GM18867 (cell line): ENCODE measurements around the gene MAP6D1.

Experiments
- ATAC-seq: cut with Tn5 transposase; IDR thresholded peaks from one replicate; pipeline ENCODE4 v1.9.1; 2021; ENCODE audit warnings: mild to moderate bottlenecking, moderate library complexity; ENCODE audit not compliant: unreplicated experiment

The MAP6D1 gene

DNA sequence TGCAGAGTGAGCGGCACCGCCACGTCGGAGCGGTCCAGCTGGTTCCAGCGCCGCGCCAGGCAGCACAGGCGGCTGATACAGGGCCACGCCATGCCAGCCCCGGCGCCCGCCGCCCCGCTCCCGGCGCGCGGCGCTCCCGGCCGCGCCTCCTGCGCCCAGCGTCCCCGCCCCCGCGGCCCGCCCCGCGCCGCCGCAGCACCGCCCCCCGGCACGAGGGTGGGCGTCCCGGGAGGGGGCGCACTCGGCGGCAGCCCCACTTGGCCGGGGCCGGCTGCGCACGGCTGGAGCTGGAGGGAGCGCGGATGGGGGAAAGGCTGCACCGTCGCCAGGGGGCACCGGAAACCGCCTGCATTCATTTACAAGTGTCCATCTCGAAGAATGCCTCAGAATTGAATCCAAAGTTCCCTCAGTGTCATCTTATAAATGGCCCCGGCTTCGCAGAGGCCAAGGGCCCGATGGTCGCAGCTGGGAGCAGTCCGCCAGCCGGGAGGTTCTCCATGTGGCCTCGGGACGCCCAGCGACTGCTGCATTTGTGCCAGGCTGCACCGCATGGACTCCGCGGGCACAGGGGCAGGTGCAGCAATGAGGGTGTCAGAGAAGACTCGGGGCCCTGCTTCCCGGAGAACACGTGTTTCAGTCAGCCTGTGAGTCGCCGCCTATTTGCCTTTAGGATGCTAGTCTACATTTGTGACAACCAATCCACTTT is at the start of gene MAP6D1:
Gene MAP6D1, minus strand, starts transcription at position 122 of the 706 bp plus-strand sequence. Its CDS starts 30 bp downstream, at position 92.
- ATAC-seq, result no peak

DNA sequence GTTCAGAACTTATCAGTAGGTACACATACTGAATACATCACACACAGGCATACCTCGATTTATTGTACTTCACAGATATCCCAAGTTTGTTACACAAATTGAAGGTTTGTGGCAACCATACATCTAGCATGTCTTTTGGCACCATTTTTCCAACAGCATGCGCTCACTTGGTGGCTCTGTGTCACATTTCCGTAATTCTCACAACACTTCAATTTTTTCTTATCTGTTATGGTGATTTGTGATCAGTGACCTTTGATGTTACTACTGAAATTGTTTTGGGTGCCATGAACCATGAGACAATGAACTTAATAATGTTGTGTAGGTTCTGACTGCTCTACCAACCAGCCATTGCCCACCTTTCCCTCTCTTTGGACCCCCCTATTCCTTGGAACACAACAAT is 48.5 kb upstream of the MAP6D1 start:
- no peak for ATAC-seq

DNA sequence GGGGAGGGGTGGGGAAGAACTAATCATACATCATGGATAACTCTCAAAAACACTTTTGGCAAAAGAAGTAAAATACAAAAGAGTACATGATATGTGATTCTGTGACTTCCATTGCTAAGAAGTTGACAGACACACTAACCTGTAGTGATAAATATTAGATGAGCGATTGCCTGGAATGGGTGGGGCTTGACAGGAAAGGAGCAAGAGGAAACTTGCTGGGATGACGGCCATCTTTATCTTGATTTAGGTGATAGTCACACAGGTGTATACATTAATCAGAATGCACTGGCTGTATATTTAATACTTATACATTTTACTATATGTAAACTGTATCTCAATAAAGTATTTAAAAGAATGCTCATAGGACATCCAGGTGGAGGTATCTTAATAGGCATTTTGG is 46.2 kb upstream of the MAP6D1 start:
- no peak for ATAC-seq

DNA sequence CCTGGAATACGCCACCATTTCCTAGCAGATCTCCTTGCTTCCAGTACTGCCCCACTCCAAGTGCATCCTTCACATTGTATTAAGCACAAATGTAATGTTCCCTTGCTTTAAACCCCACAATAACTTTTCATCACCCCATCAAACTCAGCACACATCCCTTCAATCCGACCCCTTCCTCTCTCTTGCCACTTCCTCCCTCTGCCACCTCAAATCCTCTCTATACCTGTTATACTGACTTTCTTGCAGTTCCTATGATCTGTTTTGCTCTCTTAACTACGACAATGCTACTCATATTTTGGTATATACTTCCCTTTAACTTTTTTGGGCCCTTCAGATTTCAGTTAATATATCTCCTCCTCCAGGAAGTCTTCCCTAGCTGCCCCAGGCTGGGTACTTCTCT is 45.2 kb upstream of the MAP6D1 start:
- ATAC-seq, result no peak

DNA sequence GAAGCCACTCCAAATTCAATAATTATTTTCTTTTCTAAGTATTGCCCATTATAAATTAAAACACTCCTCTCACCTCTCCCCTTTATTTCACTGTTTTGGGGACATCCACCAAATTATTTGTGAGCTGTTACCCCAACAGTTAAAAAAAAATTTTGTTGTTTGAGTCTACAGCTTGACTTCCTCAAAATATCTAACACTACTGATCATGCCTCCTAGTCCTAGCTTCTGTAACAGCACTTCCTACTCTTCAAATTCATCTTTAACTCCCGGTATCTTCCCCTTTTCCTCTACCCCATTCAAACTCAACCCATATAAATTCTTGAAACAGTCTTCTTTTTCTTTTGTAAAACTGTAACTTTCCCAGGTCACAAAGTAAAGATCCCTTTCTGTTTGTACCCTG is 43.4 kb upstream of the MAP6D1 start:
- no peak for ATAC-seq

DNA sequence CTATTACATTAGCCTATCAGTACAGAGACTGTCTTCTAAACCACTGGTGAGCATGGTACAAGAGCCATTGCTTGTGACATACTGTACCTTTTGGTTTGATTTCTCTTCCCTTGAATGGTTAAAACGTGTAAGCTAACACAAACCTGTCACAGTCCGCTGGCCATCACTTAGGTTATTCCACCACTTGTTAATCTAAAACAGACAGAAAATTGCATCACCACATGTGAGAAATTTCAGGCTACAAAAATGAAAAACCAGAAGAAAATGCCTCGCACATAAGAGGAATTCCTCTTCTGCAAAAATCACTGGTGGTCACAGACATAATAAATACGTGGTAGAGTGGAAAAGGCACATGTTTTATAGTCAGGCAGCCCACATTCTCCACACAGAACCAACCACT is 37.2 kb upstream of the MAP6D1 start:
- no peak for ATAC-seq

DNA sequence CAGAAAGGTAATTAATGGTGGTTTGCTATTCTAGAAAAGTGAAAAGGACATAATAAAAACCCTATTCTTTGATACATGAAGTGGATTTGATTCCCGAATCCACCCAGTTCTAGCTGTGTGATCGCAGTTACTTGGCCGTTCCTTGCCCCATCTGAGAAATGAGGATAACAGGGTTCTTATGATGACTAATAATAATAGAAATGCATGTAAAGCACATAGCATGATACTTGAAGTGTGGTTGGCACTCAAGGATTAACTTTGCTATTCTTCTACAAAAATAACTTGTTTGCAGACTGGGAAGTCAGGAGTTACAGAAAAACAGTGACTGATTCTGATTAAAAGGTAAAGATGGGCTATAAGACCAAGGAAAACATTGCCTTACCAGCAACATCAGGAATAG is 32.5 kb upstream of the MAP6D1 start:
- no peak for ATAC-seq

DNA sequence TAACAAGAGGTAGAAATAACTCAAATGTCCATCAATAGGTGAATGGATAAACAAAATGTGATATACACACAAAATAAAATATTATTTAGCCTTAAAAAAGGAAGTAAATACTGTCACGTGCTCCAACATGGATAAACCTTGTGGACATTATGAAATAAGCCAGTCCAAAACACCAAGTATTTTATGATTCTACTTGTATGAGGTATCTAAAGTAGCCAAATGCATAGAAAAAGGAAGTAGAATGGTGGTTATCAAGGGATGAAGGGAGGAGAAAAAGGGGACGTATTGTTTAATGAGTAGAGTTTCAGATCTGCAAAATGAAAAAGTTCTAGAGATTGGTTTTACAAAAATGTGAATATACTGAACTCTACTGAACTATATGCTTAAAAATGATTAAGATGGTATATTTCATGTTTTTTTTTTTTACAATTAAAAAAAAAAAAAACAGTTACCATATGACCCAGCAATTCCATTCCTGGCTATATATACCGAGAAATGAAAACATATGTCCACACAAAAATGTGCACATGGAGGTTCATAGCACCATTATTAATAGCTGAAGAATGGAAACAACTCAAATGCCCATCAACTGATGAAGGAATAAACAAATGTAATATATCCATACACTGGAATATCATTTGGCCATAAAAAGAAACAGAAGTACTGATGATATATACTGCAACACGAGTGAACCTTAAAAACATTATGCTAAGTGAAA is 29.1 kb upstream of the MAP6D1 start:
- ATAC-seq, result no peak

DNA sequence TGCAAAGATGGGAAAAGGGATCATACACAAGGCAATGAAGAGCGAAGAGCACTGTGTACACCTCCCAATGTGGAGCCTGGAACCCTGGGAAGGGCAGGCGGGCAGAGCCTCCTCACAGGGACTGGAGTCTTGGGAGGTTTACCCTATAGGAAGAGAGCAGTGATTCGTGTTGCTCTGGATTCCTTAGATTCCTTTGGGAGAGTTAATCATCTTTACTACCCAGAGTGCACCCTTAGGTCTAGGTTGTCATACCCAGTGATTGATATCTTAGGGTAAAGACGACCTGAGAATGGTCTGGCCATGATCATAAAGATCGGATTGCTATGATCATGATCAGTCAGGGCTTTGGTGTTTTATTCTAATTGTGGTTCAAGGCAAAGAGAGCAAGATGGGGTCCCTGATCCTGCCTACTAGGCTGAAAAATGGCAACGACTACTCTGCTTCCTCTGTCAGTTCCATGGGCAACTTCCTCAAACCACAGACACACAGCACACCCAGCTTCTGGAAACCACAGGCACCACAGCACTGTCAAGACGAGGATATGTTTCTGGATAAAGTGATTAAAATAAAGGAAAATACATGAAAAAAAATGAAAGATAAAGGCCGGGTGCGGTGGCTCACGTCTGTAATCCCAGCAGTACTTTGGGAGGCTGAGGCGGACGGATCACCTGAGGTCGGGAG is 20.4 kb upstream of the MAP6D1 start:
- no peak for ATAC-seq

DNA sequence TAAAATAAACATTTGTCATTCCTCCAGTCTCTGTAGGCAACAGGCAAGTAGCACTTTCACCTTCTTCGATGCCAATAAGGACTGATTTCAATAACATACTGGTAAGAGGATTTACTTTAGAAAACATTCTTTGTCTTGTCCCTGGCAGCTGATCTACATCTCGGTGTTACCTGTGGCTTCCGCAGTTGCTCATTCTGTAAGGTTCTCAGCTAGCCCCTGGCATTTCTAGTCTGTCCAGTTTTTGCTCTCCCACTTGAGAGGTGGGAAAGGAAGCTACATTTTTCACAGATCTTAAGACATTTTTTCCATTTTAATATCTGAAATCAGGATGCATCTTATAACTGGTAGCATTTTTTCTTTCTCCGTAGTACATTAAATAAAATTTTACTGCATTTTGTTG is 19.7 kb upstream of the MAP6D1 start:
- no peak for ATAC-seq

DNA sequence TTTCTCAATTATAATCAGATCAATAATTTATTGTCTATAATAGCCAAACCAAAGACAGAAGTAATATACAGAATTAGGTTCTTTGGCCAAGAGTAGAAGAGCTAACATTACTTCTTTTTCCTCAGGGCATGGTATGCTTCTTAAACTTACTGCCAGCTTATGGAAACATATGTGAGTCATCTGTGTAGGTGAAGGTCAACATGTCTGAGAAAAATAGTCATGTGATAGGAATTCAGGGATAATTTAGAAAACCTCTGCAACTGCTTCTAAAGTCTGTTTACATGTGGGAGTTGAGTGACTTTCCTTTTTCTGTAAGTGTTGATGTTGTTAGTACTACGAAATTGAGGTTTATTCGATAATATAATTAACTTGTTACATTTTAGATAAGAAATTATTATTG is 19.2 kb upstream of the MAP6D1 start:
- no peak for ATAC-seq

DNA sequence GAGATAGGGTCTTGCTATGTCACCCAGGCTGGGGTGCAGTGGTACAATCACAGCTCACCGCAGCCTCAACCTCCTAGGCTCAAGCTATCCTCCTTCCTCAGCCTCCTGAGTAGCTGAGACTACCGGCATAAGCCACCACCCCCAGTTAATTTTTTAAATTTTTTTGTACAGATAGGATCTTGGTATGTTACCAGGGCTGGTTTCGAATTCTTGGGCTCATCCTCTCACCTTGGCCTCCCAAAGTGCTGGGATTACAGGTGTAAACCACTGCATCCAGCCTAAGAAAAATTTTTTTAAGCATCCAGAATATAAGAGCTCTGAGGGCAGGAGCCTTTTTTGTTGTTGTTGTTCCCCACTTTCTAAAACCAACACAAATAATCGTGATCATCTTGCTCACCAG is 14.4 kb upstream of the MAP6D1 start:
- ATAC-seq, result no peak

DNA sequence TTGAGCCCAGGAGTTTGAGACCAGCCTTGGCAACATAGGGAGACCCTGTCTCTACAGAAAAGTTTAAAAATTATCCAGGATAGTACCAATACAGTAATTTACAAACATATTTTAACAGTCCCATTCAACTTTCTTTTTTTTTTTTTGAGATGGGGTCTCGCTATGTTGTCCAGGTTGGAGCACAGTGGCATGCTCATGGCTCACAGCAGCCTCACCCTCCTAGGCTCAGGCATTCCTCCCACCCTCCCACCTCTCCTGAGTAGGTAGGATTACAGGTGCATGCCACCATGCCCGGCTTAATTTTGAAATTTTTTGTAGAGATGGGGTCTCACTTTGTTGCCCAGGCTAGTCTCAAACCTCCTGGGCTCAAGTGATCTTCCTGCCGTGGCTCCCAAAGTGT is 12.5 kb upstream of the MAP6D1 start:
- ATAC-seq, result no peak

DNA sequence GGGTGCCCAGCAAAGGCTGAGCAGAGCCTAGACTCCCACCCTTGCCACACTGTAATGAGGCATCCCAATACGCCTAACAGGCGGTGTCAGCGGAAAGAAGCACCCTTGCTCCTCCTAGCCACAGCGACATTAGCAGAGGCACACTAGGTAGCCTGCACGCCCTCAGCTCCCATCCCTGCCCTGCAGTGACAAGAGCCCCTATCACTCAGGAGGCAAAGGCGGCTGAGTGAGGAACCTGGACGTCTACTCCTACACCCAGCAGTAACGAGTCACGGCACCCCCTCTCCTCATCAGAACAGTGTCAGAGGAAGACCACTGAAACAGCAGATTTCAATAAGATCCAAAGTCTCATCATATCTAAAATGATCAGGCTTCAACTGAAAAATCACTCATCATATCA is 12.0 kb upstream of the MAP6D1 start:
- no peak for ATAC-seq

DNA sequence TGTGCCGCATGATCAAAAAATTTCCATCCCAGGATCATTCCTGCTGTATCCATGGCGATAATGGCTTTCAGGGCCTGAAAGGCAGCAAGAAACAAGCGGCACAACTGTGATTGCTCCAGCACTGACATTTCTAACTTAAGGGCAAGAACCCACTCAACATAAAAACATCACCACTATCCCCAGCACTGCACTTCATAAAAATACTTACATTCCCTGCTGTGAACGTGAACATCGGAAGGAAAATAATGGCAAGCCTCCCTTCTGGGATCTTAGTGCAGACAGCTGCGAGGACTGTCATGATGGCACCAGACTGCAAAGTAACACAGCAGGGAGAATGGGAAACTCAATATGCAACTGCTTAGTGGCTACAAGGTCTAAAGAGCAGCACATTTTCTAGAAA is 8.1 kb upstream of the MAP6D1 start:
- no peak for ATAC-seq

DNA sequence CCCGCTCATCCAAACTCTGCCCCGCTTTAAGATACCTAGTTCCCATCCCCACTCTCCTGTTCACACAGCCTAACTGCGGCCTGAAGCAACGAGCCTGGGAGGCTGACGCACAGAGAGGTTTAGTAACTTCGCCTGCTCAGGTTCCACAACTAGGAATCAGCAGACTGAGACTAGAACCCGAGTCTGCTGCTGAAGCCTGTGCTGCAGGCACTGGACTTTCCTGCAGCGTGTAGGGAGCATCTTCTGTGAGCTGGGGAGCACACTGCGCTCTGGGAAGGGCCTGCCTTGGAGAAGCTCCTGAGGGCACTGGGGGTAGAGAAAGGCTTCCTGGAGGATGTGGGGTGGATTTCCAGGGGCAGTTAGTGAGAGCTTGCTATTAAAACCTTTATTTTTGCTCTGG is 4.8 kb upstream of the MAP6D1 start:
- ATAC-seq, result no peak

DNA sequence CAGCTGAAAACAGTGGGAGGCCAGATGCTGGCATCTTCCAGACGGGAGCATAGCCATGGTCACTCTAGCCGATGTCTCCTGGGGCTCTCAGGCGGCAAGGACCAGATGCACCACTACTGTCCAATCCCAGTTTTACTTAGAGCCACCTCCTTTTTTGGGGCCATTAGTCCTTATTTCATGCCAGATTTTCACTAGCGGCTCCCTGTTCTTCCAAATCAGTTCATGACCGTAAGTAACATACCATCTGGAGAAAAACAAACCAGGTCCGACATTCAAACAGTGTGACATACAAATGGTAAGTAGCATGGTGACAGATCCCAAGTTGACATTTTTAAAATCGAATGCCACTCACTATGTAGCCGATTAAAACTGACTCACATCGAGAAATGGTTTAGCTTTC is 4.1 kb upstream of the MAP6D1 start:
- no peak for ATAC-seq

DNA sequence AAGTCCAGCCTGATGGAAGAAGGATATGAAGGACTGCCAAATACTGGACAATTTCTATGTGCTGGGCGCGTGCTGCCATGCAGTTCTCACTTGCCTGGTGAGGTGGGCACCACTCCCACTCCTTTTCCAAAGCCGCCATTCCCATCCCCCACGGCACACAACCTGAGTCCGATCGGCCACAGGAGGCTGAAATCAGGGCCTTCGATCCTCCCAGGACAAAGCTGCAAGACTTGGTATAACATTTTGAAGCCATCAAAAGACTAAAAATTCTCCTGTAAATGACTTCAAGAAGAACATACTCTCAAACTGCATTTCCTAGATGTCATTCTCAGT is 3.1 kb upstream of the MAP6D1 start:
- no peak for ATAC-seq

DNA sequence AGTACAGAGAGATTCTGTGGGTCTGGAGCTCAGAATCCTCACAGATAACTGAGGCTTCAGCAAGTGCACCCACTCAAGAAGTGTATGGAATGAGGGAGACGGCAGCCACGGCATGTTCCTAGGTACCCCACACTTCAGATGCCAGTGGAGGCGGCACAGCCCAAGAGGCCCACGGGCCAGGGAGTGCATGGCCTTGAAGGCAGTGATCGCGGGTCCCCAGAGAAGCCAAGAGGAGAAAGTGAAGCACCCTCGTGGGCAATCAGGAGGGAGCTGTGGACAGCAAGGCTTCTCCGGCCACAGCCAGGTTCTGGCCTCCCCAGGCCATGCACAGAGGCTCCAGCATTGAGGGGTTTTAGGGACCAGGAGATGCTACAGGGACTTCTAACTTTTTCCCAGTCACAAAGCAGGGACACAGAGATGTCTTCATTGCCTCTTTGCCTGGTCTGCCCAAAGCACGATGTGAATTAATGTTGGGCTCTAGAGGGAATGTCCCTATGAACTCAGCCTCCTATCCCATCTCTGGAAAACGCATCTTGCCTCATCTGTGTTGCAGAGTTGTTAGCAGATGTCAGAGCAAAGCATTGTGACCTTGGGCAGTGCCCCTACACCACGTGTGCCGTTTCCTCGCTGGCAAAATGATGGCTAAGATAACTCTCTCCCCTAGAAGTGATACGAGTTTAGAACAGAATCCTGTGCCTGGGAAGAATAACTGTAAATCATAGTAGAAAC is 2.6 kb upstream of the MAP6D1 start:
- ATAC-seq, result no peak

DNA sequence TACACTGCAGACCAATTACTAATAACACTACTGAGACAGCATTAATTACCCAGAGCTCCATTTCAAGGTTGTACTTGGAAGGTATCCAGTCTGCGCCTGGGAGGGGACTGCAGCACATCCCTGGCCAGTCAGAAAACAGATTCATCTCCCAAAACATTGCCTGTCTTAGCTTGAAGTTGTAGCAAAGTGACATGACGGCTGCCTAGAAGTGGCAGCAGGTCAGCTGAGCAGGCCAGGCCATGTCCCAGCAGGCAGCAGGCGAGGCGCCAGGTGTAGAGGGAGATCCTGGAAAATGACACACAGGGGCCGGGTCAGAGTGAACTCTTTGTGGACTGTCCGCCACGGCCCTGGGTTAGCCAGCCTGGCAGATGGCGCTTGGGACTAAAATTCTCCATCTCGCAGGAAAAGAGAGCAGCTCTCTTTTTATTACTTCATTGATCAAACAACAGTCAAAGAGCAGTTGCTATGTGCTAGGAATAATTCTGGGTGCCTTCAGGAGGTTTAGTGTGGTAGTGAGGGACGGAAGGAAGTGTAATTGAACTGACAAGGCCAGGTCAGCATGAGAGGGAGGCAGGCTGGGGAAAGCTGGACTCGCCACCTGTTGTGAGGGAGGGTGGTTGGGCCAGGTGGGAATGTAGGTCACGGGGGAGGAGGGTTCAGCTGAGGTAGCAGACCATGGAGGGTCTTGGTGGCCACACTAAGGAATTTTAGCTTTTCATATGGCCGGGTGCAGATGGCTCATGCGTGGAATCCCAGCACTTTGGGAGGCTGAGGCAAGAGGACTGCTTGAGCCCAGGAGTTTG is 1.3 kb upstream of the MAP6D1 start:
- ATAC-seq, result no peak
